ENCODE data around the gene BRDT. TPM values are rescaled to one million over a fixed set of nuclear protein-coding genes. Genes with fewer than 3 reads are reported as not detected.

Gene BRDT
- total and polyA plus RNA-seq, 8 donors = not detected

GRCh38 chr1:92037400-92037799 lies 88.2 kb downstream of the BRDT start:
- TF ChIP-seq EP300 (IDR thresholded peaks at IDR 0.05) (no peak), POLR2AphosphoS5 (IDR thresholded peaks at IDR 0.05) (no peak)
- Histone ChIP-seq H3K27ac (no peak overlapping the region), H3K4me1 (no peaks in the 10 kb centered on the region), H3K27me3 (peaks cover 0 to 3% (median 0%) of the 10 kb centered on the region in 3 donors), H3K36me3 (no peaks in the 10 kb centered on the region), H3K9me3 (no peaks in the 10 kb centered on the region), H3K4me3 (no peak overlapping the region)
- WGBS, 5 donors = 71 to 84% (median 82%) methylated on average over 6 of the region's 6 CpGs
- peak in 1 of 2 donors; percentile 4 for DNase-seq
- intact Hi-C loops (cut with DNase I; ENCODE audit: low total_unique reads) = no loop called here

- Histone ChIP-seq H3K4me1 (no peaks in the 10 kb centered on the region), H3K36me3 (no peaks in the 10 kb centered on the region), H3K9me3 (no peaks in the 10 kb centered on the region), H3K4me3 (no peak overlapping the region), H3K27ac (no peak overlapping the region), H3K27me3 (peaks cover 0 to 3% (median 0%) of the 10 kb centered on the region in 3 donors)
- TF ChIP-seq POLR2AphosphoS5 (IDR thresholded peaks at IDR 0.05) (no peak), EP300 (IDR thresholded peaks at IDR 0.05) (no peak)
- 86 to 91% (median 87%) methylated on average over 2 of the region's 2 CpGs for WGBS, 5 donors
- intact Hi-C loops (cut with DNase I; ENCODE audit: low total_unique reads) = no loop called here
- DNase-seq = peak in 1 of 2 donors; percentile 4
These were observed 89.6 kb downstream of the BRDT start for GRCh38 chr1:92038695-92039346.

- TF ChIP-seq EP300 (IDR thresholded peaks at IDR 0.05) (no peak), POLR2AphosphoS5 (IDR thresholded peaks at IDR 0.05) (no peak), POLR2A (IDR thresholded peaks at IDR 0.05) (no peak), CTCF (IDR thresholded peaks at IDR 0.05) (no peak)
These were observed 91.8 kb downstream of the BRDT start for GRCh38 chr1:92040971-92041370.

GRCh38 chr1:92043621-92044020 lies 94.4 kb downstream of the BRDT start:
- H3K9me3 ChIP-seq = no peaks in the 10 kb centered on the region
- WGBS, 5 donors = 47 to 67% (median 58%) methylated on average over 5 of the region's 5 CpGs
- DNase-seq = no peak
- intact Hi-C loops (cut with DNase I; ENCODE audit: low total_unique reads) = no loop called here
- no peak overlapping the region for H3K4me3 ChIP-seq
- no peaks in the 10 kb centered on the region for H3K4me1 ChIP-seq
- H3K36me3 ChIP-seq = no peaks in the 10 kb centered on the region
- H3K27ac ChIP-seq = no peak overlapping the region
- H3K27me3 ChIP-seq = peaks cover 0 to 3% (median 0%) of the 10 kb centered on the region in 3 donors
- TF ChIP-seq CTCF (IDR thresholded peaks at IDR 0.05) (no peak), POLR2A (IDR thresholded peaks at IDR 0.05) (no peak), EP300 (IDR thresholded peaks at IDR 0.05) (no peak), POLR2AphosphoS5 (IDR thresholded peaks at IDR 0.05) (no peak)

More at GRCh38 chr1:92040971-92041370, 91.8 kb downstream of the BRDT start:
- H3K27me3 ChIP-seq = peaks cover 0 to 3% (median 0%) of the 10 kb centered on the region in 3 donors
- intact Hi-C loops (cut with DNase I; ENCODE audit: low total_unique reads) = no loop called here
- H3K36me3 ChIP-seq = no peaks in the 10 kb centered on the region
- no peak for DNase-seq
- no peak overlapping the region for H3K4me3 ChIP-seq
- no peaks in the 10 kb centered on the region for H3K4me1 ChIP-seq
- no peaks in the 10 kb centered on the region for H3K9me3 ChIP-seq
- WGBS, 5 donors = 78 to 94% (median 81%) methylated on average over 1 of the region's 1 CpG
- H3K27ac ChIP-seq = no peak overlapping the region

- intact Hi-C loops (cut with DNase I; ENCODE audit: low total_unique reads) = no loop called here
- no peak overlapping the region for H3K4me3 ChIP-seq
- TF ChIP-seq CTCF (IDR thresholded peaks at IDR 0.05) = no peak
- TF ChIP-seq POLR2AphosphoS5 (IDR thresholded peaks at IDR 0.05) = no peak
- TF ChIP-seq POLR2A (IDR thresholded peaks at IDR 0.05) = no peak
- TF ChIP-seq EP300 (IDR thresholded peaks at IDR 0.05) = no peak
- WGBS, 5 donors = 89 to 94% (median 90%) methylated on average over 2 of the region's 2 CpGs
- H3K27ac ChIP-seq = no peak overlapping the region
- no peaks in the 10 kb centered on the region for H3K9me3 ChIP-seq
- peaks cover 0 to 3% (median 0%) of the 10 kb centered on the region in 3 donors for H3K27me3 ChIP-seq
- H3K36me3 ChIP-seq = no peaks in the 10 kb centered on the region
- no peak for DNase-seq
- H3K4me1 ChIP-seq = no peaks in the 10 kb centered on the region
These were observed 96.7 kb downstream of the BRDT start for GRCh38 chr1:92045766-92046495.

Measured in stomach (tissue), 9 donors.